GM18498 (cell line): Measurements from ENCODE around the gene PPAT.
"Not testable (repeated sequence)": the region's sequence is repeated elsewhere in the genome, so short reads cannot be mapped to it uniquely, and the experiment has no call there.

Experiments used
- ATAC-seq: cut with Tn5 transposase; IDR thresholded peaks from one replicate; pipeline ENCODE4 v1.9.1; 2021; ENCODE audit warnings: mild to moderate bottlenecking, moderate library complexity; ENCODE audit not compliant: unreplicated experiment

PPAT gene

GRCh38 chr4:56387023-56388001, 48.1 kb downstream of the PPAT start, which contains the start of gene AASDH:
Gene AASDH, minus strand, starts transcription at chr4:56387491. Its CDS starts 3,192 bp downstream, at chr4:56384299.
- ATAC-seq: peak; percentile 96

- ATAC-seq: no peak
Observed at GRCh38 chr4:56386091-56386490, 49.3 kb downstream of the PPAT start.

- ATAC-seq: no peak
Observed at GRCh38 chr4:56375458-56375857, 60.0 kb downstream of the PPAT start.

- ATAC-seq: no peak
Observed at GRCh38 chr4:56374956-56375355, 60.5 kb downstream of the PPAT start.

- ATAC-seq: no peak
Observed at GRCh38 chr4:56372774-56373173, 62.6 kb downstream of the PPAT start.

GRCh38 chr4:56371426-56372220, 63.8 kb downstream of the PPAT start:
- ATAC-seq: no peak

GRCh38 chr4:56370377-56370776, 65.0 kb downstream of the PPAT start:
- ATAC-seq: no peak

GRCh38 chr4:56362981-56363380, 72.4 kb downstream of the PPAT start:
- ATAC-seq: not testable (repeated sequence)

GRCh38 chr4:56360071-56360470, 75.3 kb downstream of the PPAT start:
- ATAC-seq: no peak

GRCh38 chr4:56356650-56357049, 78.8 kb downstream of the PPAT start:
- no peak for ATAC-seq

- ATAC-seq: no peak
Observed at GRCh38 chr4:56348576-56348975, 86.8 kb downstream of the PPAT start.

- no peak for ATAC-seq
Observed at GRCh38 chr4:56345458-56345857, 90.0 kb downstream of the PPAT start.
